Umbilical cord (tissue), 2 donors: ENCODE results near the gene NFX1. TPM values are rescaled to one million over a fixed set of nuclear protein-coding genes. Genes with fewer than 3 reads are reported as not detected.
"Not testable (repeated sequence)": the region's sequence is repeated elsewhere in the genome, so short reads cannot be mapped to it uniquely, and the experiment has no call there.

ENCODE experiments used
- DNase-seq: peaks from one replicate; pipeline ENCODE4 v3.0.0-alpha.2; 2015; ENCODE audit warnings: low spot score
- total RNA-seq: library from RNA; depleted of rRNA; stranded (reverse); fragments of >200 nt; gene quantifications from one replicate; pipeline ENCODE4 v1.2.3, GENCODE V29; 2014; ENCODE audit warnings: low replicate concordance; ENCODE audit not compliant: insufficient read depth

The NFX1 gene
- total RNA-seq, 1 donor from 2014 or later, result 49.8 TPM

- peak; percentile 40 for DNase-seq
Observed at GRCh38 chr9:33354651-33355211, 64.4 kb downstream of the NFX1 start.

- no peak for DNase-seq
Observed at GRCh38 chr9:33355933-33356332, 65.6 kb downstream of the NFX1 start.

GRCh38 chr9:33358641-33359040 lies 68.3 kb downstream of the NFX1 start:
- DNase-seq, result not testable (repeated sequence)

GRCh38 chr9:33364127-33364526 lies 73.8 kb downstream of the NFX1 start:
- DNase-seq, result no peak

GRCh38 chr9:33364814-33365213 lies 74.5 kb downstream of the NFX1 start:
- DNase-seq, result not testable (repeated sequence)

GRCh38 chr9:33366979-33367480 lies 76.7 kb downstream of the NFX1 start:
- no peak for DNase-seq

- DNase-seq, result no peak
Observed at GRCh38 chr9:33372900-33373299, 82.6 kb downstream of the NFX1 start.

- no peak for DNase-seq
Observed at GRCh38 chr9:33374190-33374589, 83.9 kb downstream of the NFX1 start.

GRCh38 chr9:33374634-33375237 lies 84.4 kb downstream of the NFX1 start:
- DNase-seq, result peak; percentile 87

GRCh38 chr9:33375238-33375840 lies 85.0 kb downstream of the NFX1 start:
- DNase-seq, result no peak

GRCh38 chr9:33375841-33376321 lies 85.6 kb downstream of the NFX1 start:
- DNase-seq, result peak; percentile 54

- no peak for DNase-seq
Observed at GRCh38 chr9:33377089-33377715, 86.9 kb downstream of the NFX1 start.

GRCh38 chr9:33378121-33378795 lies 87.9 kb downstream of the NFX1 start:
- DNase-seq, result no peak

GRCh38 chr9:33379666-33380389 lies 89.5 kb downstream of the NFX1 start:
- no peak for DNase-seq

- no peak for DNase-seq
Observed at GRCh38 chr9:33380390-33381094, 90.2 kb downstream of the NFX1 start.

- DNase-seq, result no peak
Observed at GRCh38 chr9:33381231-33381791, 91.0 kb downstream of the NFX1 start.

- not testable (repeated sequence) for DNase-seq
Observed at GRCh38 chr9:33382397-33382796, 92.1 kb downstream of the NFX1 start.

GRCh38 chr9:33383396-33383795 lies 93.1 kb downstream of the NFX1 start:
- not testable (repeated sequence) for DNase-seq

- not testable (repeated sequence) for DNase-seq
Observed at GRCh38 chr9:33385536-33385935, 95.2 kb downstream of the NFX1 start.

- DNase-seq, result not testable (repeated sequence)
Observed at GRCh38 chr9:33385979-33386640, 95.8 kb downstream of the NFX1 start.
